Transverse colon (tissue), 4 donors: ENCODE results near the gene PRUNE1. TPM values are rescaled to one million over a fixed set of nuclear protein-coding genes. Genes with fewer than 3 reads are reported as not detected.

ENCODE experiments used
- DNase-seq: peaks from one replicate; pipeline ENCODE4 v3.0.0-alpha.2; 2019
- H3K27ac ChIP-seq, 4 donors: fragments of 200-600 bp; sonication (generic); 2 replicates each; pipeline ENCODE4 v1.5.1; 2016 to 2018; ENCODE audit warnings: inconsistent platforms in 4 of 4
- H3K27me3 ChIP-seq: fragments of 200-600 bp; sonication (generic); 2 replicates; pipeline ENCODE4 v1.5.1; 2017; ENCODE audit warnings: inconsistent platforms
- H3K36me3 ChIP-seq, 4 donors: fragments of 200-600 bp; sonication (generic); 2 replicates each; pipeline ENCODE4 v1.5.1; 2017 to 2019; ENCODE audit warnings: inconsistent platforms in 4 of 4
- H3K4me1 ChIP-seq, 4 donors: fragments of 200-600 bp; sonication (generic); 2 replicates each; pipeline ENCODE4 v1.5.1; 2017 to 2020; ENCODE audit warnings: inconsistent platforms in 4 of 4
- H3K4me3 ChIP-seq, 4 donors: fragments of 200-600 bp; sonication (generic); 1 replicate in 1 of 4; 2 replicates in 3 of 4; pipeline versions ENCODE4 v1.5.1 to v1.6.1; 2017 to 2019; ENCODE audit warnings: inconsistent platforms in 4 of 4
- H3K9me3 ChIP-seq, 2 donors: fragments of 200-600 bp; sonication (generic); 2 replicates each; pipeline ENCODE4 v1.5.1; 2017 to 2019; ENCODE audit warnings: inconsistent platforms in 2 of 2
- CTCF ChIP-seq, 5 experiments: fragments of 200-600 bp in 3 of 5; fragments of 450-650 bp in 2 of 5; sonication (generic) in 3 of 5; IDR thresholded peaks; 1 replicate in 2 of 5; 2 replicates in 3 of 5; pipeline ENCODE4 v1.5.1; 2016 to 2017; ENCODE audit warnings: antibody characterized with exemption in 5 of 5, inconsistent platforms in 3 of 5, mild to moderate bottlenecking in 2 of 5, moderate library complexity in 1 of 5
- EP300 ChIP-seq: sonication (generic); formaldehyde crosslinking; IDR thresholded peaks from one replicate; pipeline ENCODE4 v1.6.1; 2017; ENCODE audit warnings: antibody characterized with exemption, low read depth
- POLR2A ChIP-seq: fragments of 450-650 bp; IDR thresholded peaks from one replicate; pipeline ENCODE4 v1.6.1; 2016; ENCODE audit warnings: antibody characterized with exemption, mild to moderate bottlenecking, moderate library complexity
- POLR2AphosphoS5 ChIP-seq, 3 donors: sonication (generic); formaldehyde crosslinking; IDR thresholded peaks; one replicate each; pipeline ENCODE4 v1.6.1; 2016; ENCODE audit warnings: antibody characterized with exemption in 3 of 3
- WGBS, 2 donors: methylation state at CpG; one replicate each; pipeline ENCODE4 v1.1.5; 2018; ENCODE audit warnings: low coverage in 1 of 2; 5-methylcytosine and 5-hydroxymethylcytosine counted together
- in situ Hi-C, 4 donors: fragments of 200-750 bp; cut with MboI; loops; one replicate each; pipeline versions ENCODE4 v1.15.0 to v1.15.1; 2017; ENCODE audit warnings: low sequenced_read_pairs in 3 of 4, low pct_ligation_motif_present in 1 of 4, low pct_unique_long_range_greater_than_20kb in 1 of 4
- intact Hi-C: fragments of 100-400 bp; cut with DNase I; formaldehyde crosslinking; loops from one replicate; pipeline ENCODE4 v1.15.1; 2023; ENCODE audit warnings: low total_unique reads
- total RNA-seq, 4 donors: library from RNA; depleted of rRNA; stranded (reverse); fragments of >200 nt; gene quantifications; one replicate each; pipeline ENCODE4 v1.1.0, GENCODE V29; 2016

PRUNE1 gene
- total RNA-seq, 4 donors from 2014 or later = 9.0 to 80.4 (median 26.8) TPM

- WGBS, 2 donors = 98 to 100% methylated on average over 3 to 8 of the region's 8 CpGs
- TF ChIP-seq POLR2AphosphoS5 (IDR thresholded peaks at IDR 0.05) (no peak), POLR2A (no peak), EP300 (no peak), CTCF (IDR thresholded peaks at IDR 0.05) (no peak)
- H3K9me3 ChIP-seq = no peaks in the 10 kb centered on the region
- H3K27me3 ChIP-seq = no peaks in the 10 kb centered on the region
- intact Hi-C loops (no loop called here), in situ Hi-C loops (loop anchor here in 1 of 4 donors (25.0 kb wide), 1 partner anchor 130 kb away; the partner anchor contains the start of genes LYSMD1, SCNM1 and TNFAIP8L2)
- DNase-seq = no peak
- H3K36me3 ChIP-seq = peaks cover 0 to 34% (median 12%) of the 10 kb centered on the region in 4 donors
- H3K27ac ChIP-seq = no peak overlapping the region
- no peaks in the 10 kb centered on the region for H3K4me1 ChIP-seq
- no peak overlapping the region for H3K4me3 ChIP-seq
These were observed 23.9 kb downstream of the PRUNE1 start for GRCh38 chr1:151032164-151032563.

GRCh38 chr1:151035167-151035566, 26.9 kb downstream of the PRUNE1 start:
- no peaks in the 10 kb centered on the region for H3K27me3 ChIP-seq
- 87 to 100% methylated on average over 2 to 3 of the region's 3 CpGs for WGBS, 2 donors
- intact Hi-C loops (no loop called here), in situ Hi-C loops (loop anchor here in 1 of 4 donors (25.0 kb wide), 1 partner anchor 127 kb away; the partner anchor contains the start of genes LYSMD1, SCNM1 and TNFAIP8L2)
- H3K4me1 ChIP-seq = no peaks in the 10 kb centered on the region
- TF ChIP-seq POLR2AphosphoS5 (IDR thresholded peaks at IDR 0.05) (no peak), POLR2A (no peak), CTCF (IDR thresholded peaks at IDR 0.05) (no peak), EP300 (no peak)
- peaks cover 0 to 21% (median 5%) of the 10 kb centered on the region in 4 donors for H3K36me3 ChIP-seq
- no peaks in the 10 kb centered on the region for H3K9me3 ChIP-seq
- DNase-seq = no peak
- no peak overlapping the region for H3K4me3 ChIP-seq
- no peak overlapping the region for H3K27ac ChIP-seq

GRCh38 chr1:151036356-151036755, 28.1 kb downstream of the PRUNE1 start, which contains the start of gene BNIPL:
TSS of gene BNIPL (plus strand) at chr1:151036586. CDS start at chr1:151036726, 140 bp downstream.
- no peak for DNase-seq
- intact Hi-C loops (no loop called here), in situ Hi-C loops (loop anchor here in 1 of 4 donors (25.0 kb wide), 1 partner anchor 126 kb away; the partner anchor contains the start of genes LYSMD1, SCNM1 and TNFAIP8L2)
- TF ChIP-seq EP300 (no peak), POLR2A (no peak), POLR2AphosphoS5 (IDR thresholded peaks at IDR 0.05) (no peak), CTCF (IDR thresholded peaks at IDR 0.05) (no peak)
- Histone ChIP-seq H3K4me3 (no peak within 1 kb of the TSS), H3K9me3 (no peaks in the 10 kb centered on the region), H3K27me3 (no peaks in the 10 kb centered on the region), H3K36me3 (peaks cover 0 to 21% (median 5%) of the 10 kb centered on the region in 4 donors), H3K27ac (no peak within 1 kb of the TSS), H3K4me1 (no peaks in the 10 kb centered on the region)
- 39% methylated on average over 2 of the region's 2 CpGs; no CpG with 5 or more reads in 1 of the 2 donors for WGBS, 2 donors

- Histone ChIP-seq H3K36me3 (peaks cover 0 to 20% (median 5%) of the 10 kb centered on the region in 4 donors), H3K4me1 (no peaks in the 10 kb centered on the region), H3K27me3 (no peaks in the 10 kb centered on the region), H3K4me3 (no peak overlapping the region), H3K27ac (no peak overlapping the region), H3K9me3 (no peaks in the 10 kb centered on the region)
- in situ Hi-C loops = loop anchor here in 1 of 4 donors (25.0 kb wide), 1 partner anchor 125 kb away; the partner anchor contains the start of genes LYSMD1, SCNM1 and TNFAIP8L2
- intact Hi-C loops = no loop called here
- no peak for TF ChIP-seq POLR2AphosphoS5 (IDR thresholded peaks at IDR 0.05)
- TF ChIP-seq POLR2A = no peak
- no peak for TF ChIP-seq EP300
- no peak for TF ChIP-seq CTCF (IDR thresholded peaks at IDR 0.05)
- 84 to 100% methylated on average over 2 to 6 of the region's 6 CpGs for WGBS, 2 donors
- DNase-seq = no peak
These were observed 28.8 kb downstream of the PRUNE1 start for GRCh38 chr1:151037032-151037431.
